CD14-positive monocyte (primary cell): ENCODE measurements around the gene ADAMTS20. TPM values are rescaled to one million over a fixed set of nuclear protein-coding genes. Genes with fewer than 3 reads are reported as not detected.

ENCODE experiments used
- DNase-seq, 3 donors: peaks; one replicate each; pipeline ENCODE4 v3.0.0-alpha.2; 2011 to 2022
- H2AFZ ChIP-seq: 2 replicates; pipeline ENCODE4 v1.6.0; 2012; ENCODE audit warnings: mild to moderate bottlenecking, low read depth, low read length, inconsistent platforms; ENCODE audit not compliant: insufficient read depth, poor library complexity, severe bottlenecking
- H3K27ac ChIP-seq, 2 donors: 1 replicate in 1 of 2; 2 replicates in 1 of 2; pipeline ENCODE4 v1.5.1; 2012 to 2013; ENCODE audit warnings: low read length in 2 of 2, control low read depth in 1 of 2, inconsistent platforms in 1 of 2, low read depth in 1 of 2, mild to moderate bottlenecking in 1 of 2
- H3K27me3 ChIP-seq, 2 donors: one replicate each; pipeline versions ENCODE4 v1.6.0 to v1.6.1; 2011 to 2013; ENCODE audit warnings: low read length in 2 of 2; ENCODE audit not compliant: control insufficient read depth in 2 of 2, insufficient read depth in 2 of 2
- H3K36me3 ChIP-seq, 2 donors: replicated peaks in 1 of 2; 1 replicate in 1 of 2; 2 replicates in 1 of 2; pipeline versions ENCODE4 v1.5.1 to v1.6.1; 2012 to 2013; ENCODE audit warnings: low read length in 2 of 2, control low read depth in 1 of 2, inconsistent platforms in 1 of 2, mild to moderate bottlenecking in 1 of 2; ENCODE audit not compliant: insufficient read depth in 2 of 2, control insufficient read depth in 1 of 2
- H3K4me1 ChIP-seq, 2 donors: 1 replicate in 1 of 2; 2 replicates in 1 of 2; pipeline versions ENCODE4 v1.5.1 to v1.6.1; 2012 to 2013; ENCODE audit warnings: low read length in 2 of 2, control low read depth in 1 of 2, inconsistent platforms in 1 of 2, mild to moderate bottlenecking in 1 of 2, moderate library complexity in 1 of 2; ENCODE audit not compliant: insufficient read depth in 2 of 2, control insufficient read depth in 1 of 2
- H3K4me2 ChIP-seq: replicated peaks from 2 replicates; pipeline ENCODE3; 2012; ENCODE audit warnings: low read length, moderate library complexity, mild to moderate bottlenecking; ENCODE audit not compliant: poor library complexity, severe bottlenecking; ENCODE audit errors: extremely low read depth
- H3K4me3 ChIP-seq, 3 experiments: fragments of 200-600 bp in 1 of 3; sonication (generic) in 1 of 3; replicated peaks in 1 of 3; 1 replicate in 2 of 3; 2 replicates in 1 of 3; pipeline ENCODE4 v1.5.1; 2011 to 2013; ENCODE audit warnings: low read length in 3 of 3, mild to moderate bottlenecking in 3 of 3, control low read depth in 2 of 3, low read depth in 2 of 3, inconsistent platforms in 1 of 3, moderate library complexity in 1 of 3
- H3K79me2 ChIP-seq: 2 replicates; pipeline ENCODE4 v1.6.0; 2012; ENCODE audit warnings: mild to moderate bottlenecking, control low read depth, inconsistent platforms, low read length, moderate library complexity; ENCODE audit not compliant: insufficient read depth
- H3K9ac ChIP-seq: 2 replicates; pipeline ENCODE4 v1.6.0; 2017; ENCODE audit warnings: low read length, mild to moderate bottlenecking; ENCODE audit not compliant: insufficient read depth, poor library complexity, severe bottlenecking
- H3K9me3 ChIP-seq, 2 donors: replicated peaks in 1 of 2; 1 replicate in 1 of 2; 2 replicates in 1 of 2; pipeline versions ENCODE4 v1.5.1 to v1.6.1; 2012 to 2013; ENCODE audit warnings: low read length in 2 of 2, control low read depth in 1 of 2; ENCODE audit not compliant: control insufficient read depth in 1 of 2, insufficient read depth in 1 of 2
- H4K20me1 ChIP-seq: 2 replicates; pipeline ENCODE4 v1.6.0; 2012; ENCODE audit warnings: mild to moderate bottlenecking, low read length, control low read depth, moderate library complexity; ENCODE audit not compliant: insufficient read depth
- H3K27ac Mint-ChIP-seq, 7 donors: one replicate each; pipeline ENCODE4 v1.8.0; 2020; ENCODE audit warnings: mild to moderate bottlenecking in 7 of 7, mixed read lengths in 7 of 7, moderate library complexity in 6 of 7, inconsistent platforms in 2 of 7
- H3K27me3 Mint-ChIP-seq, 3 donors: one replicate each; pipeline ENCODE4 v1.8.0; 2021 to 2022; ENCODE audit warnings: low read depth in 3 of 3, mild to moderate bottlenecking in 3 of 3, mixed read lengths in 3 of 3, moderate library complexity in 3 of 3, inconsistent platforms in 1 of 3
- H3K36me3 Mint-ChIP-seq, 2 donors: one replicate each; pipeline ENCODE4 v1.8.0; 2020; ENCODE audit warnings: mixed read lengths in 2 of 2, inconsistent platforms in 1 of 2, mild to moderate bottlenecking in 1 of 2
- H3K4me1 Mint-ChIP-seq: one replicate; pipeline ENCODE4 v1.8.0; 2020; ENCODE audit warnings: mild to moderate bottlenecking, mixed read lengths
- H3K4me3 Mint-ChIP-seq, 2 donors: one replicate each; pipeline ENCODE4 v1.8.0; 2020; ENCODE audit warnings: mild to moderate bottlenecking in 2 of 2, mixed read lengths in 2 of 2, moderate library complexity in 1 of 2
- H3K9me3 Mint-ChIP-seq, 7 donors: one replicate each; pipeline ENCODE4 v1.8.0; 2020 to 2022; ENCODE audit warnings: mixed read lengths in 7 of 7, mild to moderate bottlenecking in 6 of 7, moderate library complexity in 6 of 7, inconsistent platforms in 2 of 7
- WGBS: methylation state at CpG from one replicate; pipeline ENCODE4 v1.1.5; 2013; ENCODE audit warnings: missing lambda C conversion rate; ENCODE audit not compliant: insufficient coverage; 5-methylcytosine and 5-hydroxymethylcytosine counted together
- intact Hi-C, 2 donors: fragments of 100-400 bp; cut with micrococcal nuclease; formaldehyde crosslinking; loops; one replicate each; pipeline versions ENCODE4 v1.15.0 to v1.15.1; 2023
- polyA minus RNA-seq: library from RNA; depleted of rRNA, polyadenylated mRNA; stranded (reverse); fragments of >200 nt; gene quantifications from 2 replicates; pipeline ENCODE4 v1.2.3, GENCODE V29; 2012
- polyA plus RNA-seq, 3 donors: library from polyadenylated mRNA; depleted of rRNA in 1 of 3; unstranded in 2 of 3; stranded (reverse) in 1 of 3; fragments of 300-500 nt in 2 of 3; fragments of >200 nt in 1 of 3; fragmentation: Illumina TruSeq in 2 of 3; gene quantifications; 1 replicate in 2 of 3; 2 replicates in 1 of 3; pipeline ENCODE4 v1.2.3, GENCODE V29; 2012 to 2021
- total RNA-seq, 12 experiments: library from RNA in 1 of 12; stranded (reverse) in 1 of 12; fragments of 120-200 nt in 1 of 12; gene quantifications; one replicate each; pipeline ENCODE4 v1.2.4 and lab custom pipeline; 2013 to 2026; ENCODE audit warnings: mixed read lengths in 6 of 12, inconsistent platforms in 1 of 12
- TF ChIP-seq, protein P1 (sequence below): fragments of 200-600 bp; IDR thresholded peaks from one replicate; pipeline ENCODE4 v1.8.0; 2022; ENCODE audit warnings: antibody characterized with exemption, mild to moderate bottlenecking

Gene ADAMTS20, protein sequence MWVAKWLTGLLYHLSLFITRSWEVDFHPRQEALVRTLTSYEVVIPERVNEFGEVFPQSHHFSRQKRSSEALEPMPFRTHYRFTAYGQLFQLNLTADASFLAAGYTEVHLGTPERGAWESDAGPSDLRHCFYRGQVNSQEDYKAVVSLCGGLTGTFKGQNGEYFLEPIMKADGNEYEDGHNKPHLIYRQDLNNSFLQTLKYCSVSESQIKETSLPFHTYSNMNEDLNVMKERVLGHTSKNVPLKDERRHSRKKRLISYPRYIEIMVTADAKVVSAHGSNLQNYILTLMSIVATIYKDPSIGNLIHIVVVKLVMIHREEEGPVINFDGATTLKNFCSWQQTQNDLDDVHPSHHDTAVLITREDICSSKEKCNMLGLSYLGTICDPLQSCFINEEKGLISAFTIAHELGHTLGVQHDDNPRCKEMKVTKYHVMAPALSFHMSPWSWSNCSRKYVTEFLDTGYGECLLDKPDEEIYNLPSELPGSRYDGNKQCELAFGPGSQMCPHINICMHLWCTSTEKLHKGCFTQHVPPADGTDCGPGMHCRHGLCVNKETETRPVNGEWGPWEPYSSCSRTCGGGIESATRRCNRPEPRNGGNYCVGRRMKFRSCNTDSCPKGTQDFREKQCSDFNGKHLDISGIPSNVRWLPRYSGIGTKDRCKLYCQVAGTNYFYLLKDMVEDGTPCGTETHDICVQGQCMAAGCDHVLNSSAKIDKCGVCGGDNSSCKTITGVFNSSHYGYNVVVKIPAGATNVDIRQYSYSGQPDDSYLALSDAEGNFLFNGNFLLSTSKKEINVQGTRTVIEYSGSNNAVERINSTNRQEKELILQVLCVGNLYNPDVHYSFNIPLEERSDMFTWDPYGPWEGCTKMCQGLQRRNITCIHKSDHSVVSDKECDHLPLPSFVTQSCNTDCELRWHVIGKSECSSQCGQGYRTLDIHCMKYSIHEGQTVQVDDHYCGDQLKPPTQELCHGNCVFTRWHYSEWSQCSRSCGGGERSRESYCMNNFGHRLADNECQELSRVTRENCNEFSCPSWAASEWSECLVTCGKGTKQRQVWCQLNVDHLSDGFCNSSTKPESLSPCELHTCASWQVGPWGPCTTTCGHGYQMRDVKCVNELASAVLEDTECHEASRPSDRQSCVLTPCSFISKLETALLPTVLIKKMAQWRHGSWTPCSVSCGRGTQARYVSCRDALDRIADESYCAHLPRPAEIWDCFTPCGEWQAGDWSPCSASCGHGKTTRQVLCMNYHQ (N-terminal part only)
- total RNA-seq (2013): not detected
- polyA plus RNA-seq: not detected
- polyA minus RNA-seq: not detected in 2 replicates
- 0 to 3.2 (median 0.08) reads per million in 11 experiments for total RNA-seq (lab: John Stamatoyannopoulos, UW)

DNA sequence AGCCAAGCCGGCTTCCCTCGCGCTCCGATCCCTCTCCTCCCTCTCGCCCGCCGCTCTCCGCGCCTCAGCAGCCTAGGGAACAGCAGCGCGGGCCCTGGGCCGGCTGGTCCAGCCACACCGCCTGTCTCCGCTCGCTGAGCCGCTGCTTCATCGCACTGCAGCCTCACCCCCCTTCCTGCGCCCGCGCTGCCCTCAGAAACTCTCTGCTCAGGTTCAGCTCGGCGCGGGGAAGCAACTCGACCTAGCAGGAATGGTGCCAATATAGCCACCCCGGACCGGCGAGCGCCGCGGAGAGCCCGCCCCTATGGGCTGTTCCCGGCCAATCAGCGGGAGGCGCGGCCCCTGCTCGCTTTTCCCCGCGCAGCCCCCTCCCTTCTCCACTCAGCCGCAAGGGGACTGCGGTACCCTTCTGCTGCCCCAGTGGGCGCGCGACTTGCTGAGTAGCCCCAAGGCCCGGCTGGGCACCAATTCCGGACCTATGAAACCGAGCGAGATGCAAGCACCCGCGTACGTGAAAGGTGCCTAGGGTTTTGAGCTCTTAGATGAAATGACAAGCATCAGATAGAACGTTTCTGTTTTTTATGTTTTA is at the start of gene ADAMTS20:
Gene ADAMTS20 (minus strand): TSS at position 233 of the 589 bp plus-strand sequence. CDS start 282 bp downstream, outside the sequence.
- no peaks in the 10 kb centered on the region for H3K79me2 ChIP-seq
- peaks cover 21 to 44% of the 10 kb centered on the region in 2 donors for H3K9me3 ChIP-seq
- peak within 1 kb of the TSS in 1 of 2 donors; percentile 75 for H3K4me3 Mint-ChIP-seq
- peaks cover 31 to 44% (median 38%) of the 10 kb centered on the region in 3 donors for H3K27me3 Mint-ChIP-seq
- no peaks in the 10 kb centered on the region for H3K36me3 ChIP-seq
- no peaks in the 10 kb centered on the region for H3K4me1 ChIP-seq
- TF ChIP-seq, protein P1, sequence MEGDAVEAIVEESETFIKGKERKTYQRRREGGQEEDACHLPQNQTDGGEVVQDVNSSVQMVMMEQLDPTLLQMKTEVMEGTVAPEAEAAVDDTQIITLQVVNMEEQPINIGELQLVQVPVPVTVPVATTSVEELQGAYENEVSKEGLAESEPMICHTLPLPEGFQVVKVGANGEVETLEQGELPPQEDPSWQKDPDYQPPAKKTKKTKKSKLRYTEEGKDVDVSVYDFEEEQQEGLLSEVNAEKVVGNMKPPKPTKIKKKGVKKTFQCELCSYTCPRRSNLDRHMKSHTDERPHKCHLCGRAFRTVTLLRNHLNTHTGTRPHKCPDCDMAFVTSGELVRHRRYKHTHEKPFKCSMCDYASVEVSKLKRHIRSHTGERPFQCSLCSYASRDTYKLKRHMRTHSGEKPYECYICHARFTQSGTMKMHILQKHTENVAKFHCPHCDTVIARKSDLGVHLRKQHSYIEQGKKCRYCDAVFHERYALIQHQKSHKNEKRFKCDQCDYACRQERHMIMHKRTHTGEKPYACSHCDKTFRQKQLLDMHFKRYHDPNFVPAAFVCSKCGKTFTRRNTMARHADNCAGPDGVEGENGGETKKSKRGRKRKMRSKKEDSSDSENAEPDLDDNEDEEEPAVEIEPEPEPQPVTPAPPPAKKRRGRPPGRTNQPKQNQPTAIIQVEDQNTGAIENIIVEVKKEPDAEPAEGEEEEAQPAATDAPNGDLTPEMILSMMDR: no peak
- H3K9ac ChIP-seq: no peak within 1 kb of the TSS
- H2AFZ ChIP-seq: no peak within 1 kb of the TSS
- no peak within 1 kb of the TSS for H3K4me2 ChIP-seq
- WGBS: 2% methylated on average over 50 of the region's 51 CpGs
- H3K9me3 Mint-ChIP-seq: peaks cover 3 to 25% (median 18%) of the 10 kb centered on the region in 7 donors
- intact Hi-C loops: no loop called here
- no peak for DNase-seq
- no peaks in the 10 kb centered on the region for H4K20me1 ChIP-seq
- H3K27ac Mint-ChIP-seq: no peak within 1 kb of the TSS
- H3K27ac ChIP-seq: no peak within 1 kb of the TSS
- H3K4me1 Mint-ChIP-seq: no peaks in the 10 kb centered on the region
- no peak within 1 kb of the TSS for H3K4me3 ChIP-seq
- H3K36me3 Mint-ChIP-seq: no peaks in the 10 kb centered on the region
- peaks cover 0 to 39% of the 10 kb centered on the region in 2 donors for H3K27me3 ChIP-seq
